GM19035 (cell line): ENCODE data around the gene CDA.
"Not testable (repeated sequence)": the region's sequence is repeated elsewhere in the genome, so short reads cannot be mapped to it uniquely, and the experiment has no call there.

Experiments
- ATAC-seq: cut with Tn5 transposase; IDR thresholded peaks from one replicate; pipeline ENCODE4 v1.9.1; 2021; ENCODE audit not compliant: unreplicated experiment

The CDA gene

DNA sequence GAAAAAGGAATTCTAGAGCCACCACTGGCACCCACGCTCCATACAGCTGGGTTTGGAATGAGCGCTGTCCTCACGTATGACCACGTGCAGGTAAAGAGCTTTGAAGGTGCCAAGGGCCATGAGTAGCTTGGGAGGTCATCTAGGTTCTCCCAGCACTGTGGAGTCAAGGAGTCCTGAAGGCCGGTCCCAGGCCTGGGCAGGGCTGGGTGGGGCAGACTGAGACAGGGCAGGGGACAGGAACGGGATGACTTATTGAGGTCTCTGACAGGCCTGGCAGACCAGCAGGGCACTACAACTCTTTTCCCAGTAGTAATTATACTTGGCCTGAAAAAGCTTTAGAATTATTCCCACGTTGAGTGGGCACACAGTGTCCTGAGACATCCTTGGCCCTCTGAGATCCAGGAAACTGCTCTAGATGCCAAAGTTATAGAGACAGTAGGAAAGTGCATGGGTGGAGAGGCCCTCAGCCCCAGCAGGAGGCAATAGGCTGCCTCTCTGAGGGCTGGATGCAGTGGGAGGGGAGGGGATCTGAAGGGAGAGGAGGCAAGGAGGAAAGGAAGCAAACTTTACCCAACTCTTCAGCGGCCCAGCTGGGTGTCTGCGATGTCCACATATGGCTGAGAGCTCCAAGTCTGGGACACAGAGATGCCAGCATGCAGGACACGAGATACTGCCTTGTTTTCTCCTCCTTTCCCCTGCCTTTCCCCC, 1.8 kb upstream of the CDA start:
- no peak for ATAC-seq

DNA sequence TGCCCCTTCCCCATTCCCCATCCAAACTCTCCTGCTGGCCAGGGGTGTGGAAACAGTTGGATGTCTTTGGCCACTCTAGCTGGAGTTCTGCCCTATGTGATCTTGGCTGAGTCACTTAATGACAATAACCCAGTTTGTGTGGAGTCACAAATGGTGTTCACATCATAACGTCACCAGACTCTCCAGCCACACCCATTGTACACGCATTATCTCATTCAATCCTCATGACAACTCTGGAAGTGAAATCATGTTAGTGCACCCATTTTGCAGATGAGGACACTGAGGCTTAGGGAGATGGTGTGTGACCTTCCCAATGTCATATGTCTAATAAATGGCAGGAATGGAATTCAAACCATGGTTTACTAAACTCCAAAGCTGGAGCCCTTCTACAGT, 1.2 kb upstream of the CDA start:
- no peak for ATAC-seq

DNA sequence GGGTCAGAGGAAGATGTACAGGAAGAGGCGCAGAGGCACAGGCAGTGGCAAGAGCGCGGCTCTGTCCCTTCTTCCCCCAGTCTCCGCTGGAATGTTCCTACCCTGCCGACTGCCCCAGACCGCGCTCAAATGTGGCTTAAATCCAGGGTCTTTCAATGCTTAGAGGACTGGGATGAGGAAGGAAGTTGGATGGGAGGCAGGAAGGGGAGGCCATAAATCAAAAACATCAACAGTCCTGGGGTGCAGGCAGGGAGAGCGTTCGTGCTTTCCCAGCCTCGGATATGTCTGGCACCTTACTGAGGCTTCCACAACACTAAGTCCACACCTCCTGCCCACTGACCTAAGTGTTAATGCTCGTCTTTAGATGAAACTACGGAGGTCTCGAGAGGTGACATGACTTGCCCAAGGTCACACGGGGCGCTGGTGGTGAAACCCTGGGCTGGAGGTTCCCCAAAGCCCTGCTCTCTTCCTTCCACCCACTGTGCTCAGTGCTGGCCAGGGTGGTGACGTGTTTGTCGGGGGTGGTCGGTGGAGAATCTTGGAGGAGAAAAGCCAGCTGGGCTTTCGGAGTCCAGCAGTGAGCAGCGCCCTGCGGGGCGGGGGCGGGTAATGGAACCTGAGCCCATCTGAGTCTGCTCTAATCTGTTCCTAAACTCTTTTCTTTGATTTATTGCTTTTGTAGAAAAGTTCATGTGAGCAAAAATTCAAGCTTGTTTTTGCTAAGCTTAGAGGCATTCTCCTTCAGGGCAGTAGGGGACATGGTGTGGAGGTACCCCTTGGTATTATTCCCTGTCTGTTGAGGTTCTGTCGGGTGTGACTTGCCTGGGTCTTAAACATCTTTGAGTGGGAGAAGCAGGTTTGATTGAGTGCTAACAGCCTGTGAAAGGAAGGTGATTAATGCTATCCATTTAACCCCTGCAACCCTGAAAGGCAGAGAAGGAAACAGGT, 708 bp downstream of the CDA start:
- no peak for ATAC-seq

DNA sequence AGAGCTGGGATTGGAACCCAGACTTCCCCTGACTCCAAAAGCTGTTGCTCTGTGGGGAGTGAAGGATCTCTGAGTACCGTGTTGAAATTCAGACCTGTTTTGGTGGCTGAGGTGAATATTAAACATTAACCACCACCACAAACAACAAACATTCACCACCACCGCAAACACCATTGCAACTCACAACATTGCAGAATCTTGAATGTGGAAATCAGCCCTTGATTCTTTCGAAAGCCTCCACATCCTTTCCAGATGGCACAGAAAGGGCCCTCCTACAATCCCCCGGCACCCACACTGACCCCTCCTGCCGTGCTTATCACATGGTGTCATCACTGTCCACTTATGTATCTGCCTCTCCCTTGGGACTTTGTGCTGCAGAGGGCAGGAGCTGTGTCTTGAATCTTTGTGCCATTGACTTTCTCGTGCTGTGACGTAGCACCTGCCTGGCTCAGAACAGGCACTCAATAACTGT, 1.4 kb downstream of the CDA start:
- no peak for ATAC-seq

DNA sequence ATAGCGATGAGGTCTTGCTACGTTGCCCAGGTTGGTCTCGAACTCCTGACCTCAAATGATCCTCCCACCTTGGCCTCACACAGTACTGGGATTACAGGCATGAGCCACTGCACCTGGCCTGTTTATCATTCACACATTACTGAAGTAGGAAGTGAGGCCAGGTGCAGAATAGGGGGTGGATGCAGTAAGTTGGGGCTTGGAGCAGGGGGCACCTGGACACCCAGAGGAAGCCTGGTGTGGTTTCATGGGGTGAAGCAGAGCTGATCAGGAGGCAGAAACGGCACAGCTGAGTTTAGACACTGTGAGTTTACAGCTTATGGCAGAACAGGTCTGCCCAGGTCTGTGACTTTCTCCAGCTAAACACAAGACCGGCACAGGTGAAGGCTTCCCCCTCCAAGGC, 4.9 kb downstream of the CDA start:
- ATAC-seq, result no peak

DNA sequence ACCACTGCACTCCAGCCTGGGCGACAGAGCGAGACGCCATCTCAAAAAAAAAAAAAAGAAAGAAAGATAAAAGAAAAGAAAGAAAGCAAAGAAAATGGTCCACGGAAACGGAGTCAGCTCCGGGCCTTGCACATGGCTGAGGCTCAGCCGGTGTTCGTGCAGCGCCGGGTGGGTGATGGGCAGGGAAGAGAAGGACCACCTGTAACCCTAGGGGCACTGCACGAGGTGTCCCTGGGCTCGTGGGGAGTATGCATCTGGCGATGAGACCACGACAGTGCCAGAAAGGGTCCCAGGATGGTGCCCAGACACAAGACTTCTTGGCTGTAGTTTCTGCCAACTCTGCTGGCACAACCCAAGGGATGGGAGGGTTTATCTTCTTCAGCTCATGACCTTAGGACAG, 5.8 kb downstream of the CDA start:
- ATAC-seq, result no peak

DNA sequence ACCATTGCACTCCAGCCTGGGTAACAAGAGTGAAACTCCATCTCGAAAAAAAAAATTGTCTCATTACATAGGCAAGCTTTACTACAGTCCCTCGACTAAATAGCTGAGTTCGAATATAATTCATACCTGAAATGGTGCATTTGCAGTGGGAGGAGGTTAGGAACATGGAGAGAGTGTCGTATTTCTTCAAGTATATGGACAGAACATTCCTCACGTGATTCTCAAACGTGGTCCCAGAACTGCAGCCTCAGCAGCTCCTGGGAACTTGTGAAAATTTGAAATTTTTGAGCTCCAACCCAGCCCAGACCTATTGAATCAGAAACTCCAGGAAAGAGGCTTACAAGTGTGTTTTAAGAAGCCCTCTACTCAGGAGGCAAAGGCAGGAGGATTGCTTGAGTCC, 7.2 kb downstream of the CDA start:
- no peak for ATAC-seq

DNA sequence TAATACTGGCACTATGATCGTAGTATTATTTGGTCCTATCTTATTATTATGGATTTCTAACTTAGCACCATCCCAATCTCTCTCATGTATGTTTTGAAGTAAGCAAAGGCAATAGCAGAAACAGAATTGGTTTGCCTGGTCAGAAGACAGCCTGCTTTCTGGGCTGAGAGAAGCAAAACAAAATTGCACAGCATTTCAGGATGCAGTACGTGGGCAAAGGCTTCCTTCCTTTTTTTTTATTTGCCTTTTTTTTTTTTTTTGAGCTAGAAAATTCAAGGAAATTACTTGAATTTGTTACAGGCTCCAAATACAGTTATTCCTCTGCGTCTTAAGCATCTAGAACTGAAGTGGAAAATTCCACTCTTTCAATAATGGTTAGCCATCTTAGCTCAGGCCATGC, 8.8 kb downstream of the CDA start:
- ATAC-seq, result no peak

DNA sequence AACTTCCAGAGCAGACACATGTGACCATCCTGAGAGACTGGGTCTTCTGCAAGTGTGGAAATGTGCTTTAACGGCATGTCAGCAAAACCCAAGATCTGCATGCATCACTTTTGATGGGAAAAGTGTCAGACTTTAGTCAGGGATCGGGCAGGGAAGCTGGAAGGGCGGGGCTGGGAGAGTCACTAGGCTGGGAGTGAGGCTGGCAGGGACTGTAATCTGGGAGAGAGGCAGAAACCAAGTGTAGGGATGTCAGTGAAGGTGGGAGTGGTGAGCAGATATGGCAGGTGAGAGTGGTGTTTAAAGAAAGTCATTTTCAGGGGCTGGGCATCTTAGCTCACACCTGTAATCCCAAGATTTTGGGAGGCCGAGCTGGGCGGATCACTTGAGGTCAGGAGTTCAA, 11.3 kb downstream of the CDA start:
- no peak for ATAC-seq

DNA sequence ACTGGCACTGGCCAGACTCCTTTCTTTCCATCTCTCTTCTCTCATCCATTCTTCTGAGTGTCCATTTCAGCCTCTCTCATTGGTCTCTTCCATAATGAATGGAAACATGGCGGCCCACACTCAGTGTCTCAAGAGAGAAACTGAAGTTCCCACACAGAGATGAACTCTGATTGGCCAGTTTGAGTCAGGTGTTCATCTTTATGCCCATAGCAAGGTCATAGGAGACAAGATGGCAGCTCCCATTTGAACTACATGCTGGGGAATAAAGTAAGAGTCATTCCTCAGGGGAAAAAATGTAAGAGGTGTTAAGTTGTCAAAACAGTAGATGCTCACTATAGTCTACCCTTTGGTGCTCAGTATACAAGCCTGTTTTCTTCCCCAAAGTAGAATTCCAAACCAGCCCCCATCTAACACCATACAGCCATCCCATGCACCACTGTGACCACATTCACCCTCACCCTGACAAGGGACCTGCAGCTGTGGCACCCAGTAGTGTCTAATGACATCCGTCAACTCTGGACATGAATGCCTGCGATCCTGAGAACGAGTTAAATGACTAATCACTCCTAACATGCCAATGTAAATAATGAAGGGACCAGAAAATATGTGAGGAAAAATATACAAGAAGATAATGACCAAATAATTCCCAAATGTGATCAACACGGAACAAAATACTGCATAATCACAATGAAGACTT, 12.4 kb downstream of the CDA start:
- ATAC-seq, result no peak

DNA sequence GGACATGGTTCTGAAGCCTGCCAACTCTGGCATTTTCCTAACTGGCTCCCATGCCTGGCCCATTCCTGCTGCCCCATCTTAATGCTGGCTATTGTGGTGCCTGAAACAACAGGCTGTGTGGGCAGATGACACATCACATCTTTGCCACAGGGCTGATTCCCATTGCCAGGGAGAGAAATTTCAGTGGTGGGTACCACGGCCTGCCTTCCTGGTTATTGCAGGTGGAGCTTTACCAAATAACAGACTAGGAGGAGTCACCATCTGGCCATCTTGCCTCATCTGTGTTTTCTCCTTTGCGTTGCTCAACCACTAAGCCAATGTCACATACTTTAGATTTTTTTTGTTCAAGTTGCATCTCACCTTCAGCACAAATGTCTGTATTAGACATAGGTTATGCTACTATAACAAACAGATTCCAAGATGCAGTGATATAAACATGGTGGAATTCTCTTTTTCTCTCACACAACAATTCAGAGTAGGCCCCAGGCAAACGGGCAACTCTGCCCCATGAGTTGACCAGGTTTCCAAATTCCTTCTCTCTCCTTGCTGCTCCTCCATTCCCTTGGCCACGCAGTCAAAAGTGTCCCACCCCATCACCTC, 14.1 kb downstream of the CDA start:
- no peak for ATAC-seq

DNA sequence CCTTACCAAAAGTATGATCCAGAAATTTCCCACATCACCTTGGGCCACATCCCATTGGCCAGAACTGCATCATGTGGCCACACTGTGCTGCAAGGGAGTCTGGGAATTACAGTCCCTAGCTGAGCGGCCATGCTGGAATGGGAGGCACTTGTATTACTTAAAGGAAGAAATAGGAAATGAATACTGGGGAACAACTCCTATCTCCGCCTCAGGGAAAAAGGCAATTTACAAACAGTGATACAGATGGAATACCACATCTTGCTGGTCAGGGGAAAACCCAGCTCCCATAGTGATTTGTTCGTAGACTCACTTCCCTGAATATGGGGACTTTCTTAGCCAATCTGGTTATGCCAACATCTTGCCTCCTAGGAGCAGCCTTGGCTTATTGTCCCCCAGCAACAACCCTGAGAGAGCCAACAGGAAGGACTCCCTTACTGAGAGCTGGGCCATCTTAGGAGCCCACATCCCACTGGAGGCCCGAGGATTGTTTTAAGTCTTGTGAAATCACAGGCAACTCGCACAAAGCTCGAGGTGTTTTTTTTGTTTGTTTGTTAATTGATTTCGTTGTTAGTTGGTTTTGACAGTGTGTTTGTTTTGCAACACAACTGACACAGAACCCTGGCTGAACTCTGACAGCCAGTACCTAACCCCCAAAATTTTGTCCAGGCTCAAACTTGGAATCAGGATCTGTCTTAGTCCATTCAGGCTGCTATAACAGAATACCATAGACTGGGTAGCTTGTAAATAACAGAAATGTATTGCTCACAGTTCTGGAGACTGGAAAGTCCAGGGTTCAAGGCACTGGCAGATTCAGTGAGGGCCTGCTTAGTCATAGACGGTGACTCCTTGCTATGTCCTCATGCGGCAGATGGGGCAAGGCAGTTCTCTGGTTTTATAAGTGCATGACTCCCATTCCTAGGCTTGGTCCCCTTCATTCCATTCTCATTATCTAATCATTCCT, 14.9 kb downstream of the CDA start:
- no peak for ATAC-seq

DNA sequence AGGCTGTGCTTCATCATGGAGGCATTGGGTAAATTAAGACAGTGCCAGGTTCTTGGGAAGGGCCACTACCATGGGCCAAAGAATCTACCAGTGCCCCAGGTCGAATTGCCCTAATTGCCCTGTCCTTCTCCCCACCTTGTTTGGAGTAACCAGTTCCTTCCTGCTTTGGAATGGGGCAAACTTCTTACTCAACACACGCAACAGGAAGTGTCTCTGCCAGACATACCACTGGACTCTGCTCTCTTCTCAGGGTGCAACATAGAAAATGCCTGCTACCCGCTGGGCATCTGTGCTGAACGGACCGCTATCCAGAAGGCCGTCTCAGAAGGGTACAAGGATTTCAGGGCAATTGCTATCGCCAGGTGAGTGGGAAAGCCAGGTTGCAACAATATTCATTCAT, 15.8 kb downstream of the CDA start:
- no peak for ATAC-seq

DNA sequence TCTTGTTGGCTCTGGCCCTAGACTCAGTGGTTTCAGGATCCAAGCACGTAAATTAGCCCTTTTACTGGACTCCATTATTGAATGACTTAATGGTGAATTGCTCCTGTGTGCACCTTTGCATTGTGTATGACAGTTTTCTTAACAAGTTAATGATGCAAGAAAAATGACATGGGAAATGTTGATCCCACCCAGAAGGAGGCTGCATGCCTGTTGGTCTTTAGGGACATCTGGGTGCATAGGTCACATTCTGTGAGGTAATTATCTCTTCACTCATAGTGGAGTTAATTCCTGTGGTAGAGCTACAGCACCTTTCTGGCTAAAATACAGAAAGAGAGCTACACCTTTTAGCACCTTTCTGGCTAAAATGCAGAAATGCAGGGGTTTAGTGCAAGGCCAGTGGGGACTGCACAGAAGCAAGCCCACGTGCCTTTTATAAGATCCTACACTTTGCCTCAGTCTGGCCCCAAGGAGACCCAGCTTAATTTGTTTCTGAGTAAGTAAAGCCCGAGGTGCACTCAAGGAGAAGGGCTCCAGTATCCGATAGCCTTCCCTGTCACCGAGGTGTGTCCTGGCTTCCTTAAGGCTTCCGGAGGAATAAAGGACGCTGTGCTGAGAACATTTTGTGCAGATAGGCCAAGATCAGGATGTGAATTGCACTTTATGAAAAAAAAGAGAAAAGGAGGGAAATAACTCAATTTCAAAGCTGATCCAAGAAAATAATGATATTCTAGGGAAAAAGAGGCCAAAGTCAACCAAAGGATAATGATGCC, 18.1 kb downstream of the CDA start:
- not testable (repeated sequence) for ATAC-seq

DNA sequence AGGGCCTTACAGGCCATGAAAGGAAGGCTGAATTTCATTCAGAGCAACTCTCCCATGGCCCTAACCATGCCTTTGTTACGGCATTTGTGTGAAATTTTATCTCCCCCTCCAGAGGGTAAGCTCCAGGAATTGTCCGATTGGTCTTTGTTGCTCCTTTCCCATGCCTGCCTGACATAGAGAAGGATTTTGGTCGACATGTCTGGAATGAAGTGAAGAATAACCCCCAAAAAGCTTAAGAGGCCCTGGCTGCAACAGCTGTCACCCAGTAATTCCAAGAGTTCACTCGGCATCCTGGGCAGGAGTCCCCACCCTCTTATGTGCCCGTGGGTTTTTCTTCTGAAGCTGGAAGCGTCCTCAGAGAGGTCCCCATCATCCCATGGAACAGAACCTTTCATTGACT, 20.6 kb downstream of the CDA start:
- no peak for ATAC-seq

DNA sequence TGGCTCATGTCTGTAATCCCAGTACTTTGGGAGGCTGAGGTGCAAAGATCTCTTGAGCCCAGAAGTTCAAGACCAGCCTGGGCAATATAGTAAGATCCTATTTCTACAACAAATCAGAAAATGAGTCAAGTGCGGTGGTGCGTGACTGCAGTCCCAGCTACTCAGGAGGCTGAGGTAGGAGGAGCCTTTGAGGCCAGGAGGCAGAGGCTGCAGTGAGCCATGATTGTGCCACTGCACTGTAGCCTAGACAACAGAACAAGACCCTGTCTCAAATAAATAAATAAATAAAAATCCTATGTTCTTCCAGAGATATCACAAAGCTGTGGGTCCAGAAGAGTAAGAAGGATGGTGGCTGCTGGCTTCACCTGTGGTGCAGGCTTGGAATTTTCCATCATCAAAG, 22.1 kb downstream of the CDA start:
- no peak for ATAC-seq

DNA sequence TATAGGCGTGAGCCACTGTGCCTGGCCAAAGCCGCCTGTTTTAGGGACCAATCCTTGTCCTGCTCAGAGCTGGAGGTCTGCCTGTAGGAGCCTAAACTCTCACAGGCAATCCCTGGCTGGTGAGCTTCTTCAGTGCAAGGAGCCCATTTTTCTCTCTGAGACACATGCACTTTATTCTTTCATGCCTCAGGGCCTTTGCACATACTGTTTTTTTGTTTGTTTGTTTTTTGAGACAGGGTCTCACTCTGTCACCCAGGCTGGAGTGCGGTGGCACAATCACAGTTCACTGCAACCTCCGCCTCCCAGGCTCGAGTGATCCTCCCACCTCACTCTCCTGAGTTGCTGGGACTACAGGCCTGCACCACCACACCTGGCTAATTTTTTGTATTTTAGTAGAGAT, 22.8 kb downstream of the CDA start:
- ATAC-seq, result no peak

DNA sequence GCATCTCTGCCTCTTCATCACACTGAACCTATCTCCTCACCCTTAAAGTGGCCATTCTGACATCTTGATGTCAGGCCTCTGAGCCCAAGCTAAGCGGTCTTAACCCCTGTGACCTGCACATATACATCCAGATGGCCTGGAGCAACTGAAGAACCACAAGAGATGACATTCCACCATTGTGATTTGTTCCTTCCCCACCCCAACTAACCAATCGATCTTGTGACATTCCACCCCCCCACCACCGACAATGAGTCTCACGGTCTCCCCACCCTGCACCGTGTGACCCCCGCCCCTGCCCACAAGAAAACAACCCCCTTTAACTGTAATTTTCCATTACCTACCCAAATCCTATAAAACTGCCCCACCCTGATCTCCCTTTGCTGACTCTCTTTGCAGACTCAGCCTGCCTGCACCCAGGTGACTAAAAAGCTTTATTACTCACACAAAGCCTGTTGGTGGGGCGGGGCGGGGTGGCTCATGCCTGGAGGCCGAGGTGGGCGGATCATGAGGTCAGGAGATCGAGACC, 23.4 kb downstream of the CDA start:
- ATAC-seq, result no peak

DNA sequence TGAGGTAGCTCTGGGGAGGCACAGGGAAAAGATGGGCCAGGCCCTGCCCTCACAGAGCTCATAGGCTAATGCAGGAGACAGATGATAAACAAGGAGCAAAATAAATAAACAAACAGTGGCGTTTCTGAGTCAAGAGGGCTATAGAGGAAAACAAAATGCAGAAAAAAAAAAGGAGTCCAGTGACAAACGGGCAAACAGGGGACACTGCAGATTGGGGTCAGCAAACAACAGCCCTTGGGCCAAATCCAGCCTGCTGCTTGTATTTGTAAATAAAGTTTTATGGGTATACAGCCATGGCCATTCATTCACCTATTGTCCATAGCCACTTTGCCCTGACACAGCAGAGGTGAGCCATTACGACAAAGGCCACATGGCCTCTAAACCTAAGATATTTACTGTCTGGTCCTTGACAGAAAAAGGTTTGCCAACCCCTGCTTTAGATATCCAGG, 25.3 kb downstream of the CDA start:
- ATAC-seq, result no peak
